A549 treated with GW870086 at 1 μM for 4 hours (cell line): ENCODE data around the gene SPINK2. TPM values are rescaled to one million over a fixed set of nuclear protein-coding genes. Genes with fewer than 3 reads are reported as not detected.

Experiments used
- total RNA-seq: library from RNA; stranded (reverse); fragments of 200-300 nt; extraction: Qiagen RNA extraction; gene quantifications from 5 replicates; pipeline ENCODE4 v1.2.3, GENCODE V29; 2022; ENCODE audit warnings: low read depth

SPINK2 gene
- total RNA-seq = 0.49 TPM in 1 of 5 replicates, not detected in the others

GRCh38 chr4:56821381-56822243, at the start of gene SPINK2:
Gene SPINK2 (minus strand): TSS chr4:56821701. CDS start chr4:56821662, 39 bp downstream.

Other genes with a start within 250 kb of the SPINK2 start
- not detected in 5 replicates for gene HOPX, start 140.4 kb downstream of the SPINK2 start, total RNA-seq
- 6.1 to 8.8 TPM (median 7.9 TPM) in 5 replicates for gene REST, start 86.2 kb upstream of the SPINK2 start, total RNA-seq
- gene NOA1, start 155.9 kb upstream of the SPINK2 start, total RNA-seq = 13.9 to 17.5 TPM (median 15.8 TPM) in 5 replicates
- 59.5 to 71.6 TPM (median 68.4 TPM) in 5 replicates for gene POLR2B, start 157.2 kb upstream of the SPINK2 start, total RNA-seq